Measurements from ENCODE around the gene SERPINA6. TPM values are rescaled to one million over a fixed set of nuclear protein-coding genes. Genes with fewer than 3 reads are reported as not detected.
"Not testable (repeated sequence)": the region's sequence is repeated elsewhere in the genome, so short reads cannot be mapped to it uniquely, and the experiment has no call there.

The SERPINA6 gene
- total RNA-seq, 8 experiments from 2014 or later: 0.13 to 0.97 (median 0.43) TPM; not detected in 3

GRCh38 chr14:94346065-94346786, 23.1 kb upstream of the SERPINA6 start:
- H3K4me1 ChIP-seq (replicated peaks in 1 of 2); H3K4me3 ChIP-seq; ATAC-seq (replicated peaks in 6 of 8); in situ Hi-C loops (cut with MboI; ENCODE audit: low pct_unique_long_range_greater_than_20kb in 2 of 9, low sequenced_read_pairs in 9 of 9, unreplicated experiment in 9 of 9); H3K27ac ChIP-seq: not testable (repeated sequence)
- 40 to 100% (median 75%) methylated on average over 1 to 3 of the region's 24 CpGs; no CpG with 5 or more reads in 5 of the 10 experiments for WGBS, 10 experiments

GRCh38 chr14:94345344-94346064, 22.4 kb upstream of the SERPINA6 start:
- WGBS, 10 experiments: 4 to 80% (median 60%) methylated on average over 1 to 3 of the region's 12 CpGs; no CpG with 5 or more reads in 2 of the 10 experiments
- in situ Hi-C loops (cut with MboI; ENCODE audit: low pct_unique_long_range_greater_than_20kb in 2 of 9, low sequenced_read_pairs in 9 of 9, unreplicated experiment in 9 of 9): no loop called here
- no peak overlapping the region for H3K27ac ChIP-seq
- no peak overlapping the region for H3K4me3 ChIP-seq
- no peaks in the 10 kb centered on the region for H3K4me1 ChIP-seq (replicated peaks in 1 of 2)
- peak in 5 of 8 experiments; percentile 9 to 50 (median 25) for ATAC-seq (replicated peaks in 6 of 8)

- H3K27ac ChIP-seq: no peak overlapping the region
- no peak for ATAC-seq (replicated peaks in 6 of 8)
- whole genome bisulfite sequencing, 10 experiments: 43 to 100% (median 80%) methylated on average over 2 to 3 of the region's 3 CpGs
- in situ Hi-C loops (cut with MboI; ENCODE audit: low pct_unique_long_range_greater_than_20kb in 2 of 9, low sequenced_read_pairs in 9 of 9, unreplicated experiment in 9 of 9): no loop called here
- no peaks in the 10 kb centered on the region for H3K4me1 ChIP-seq (replicated peaks in 1 of 2)
- no peak overlapping the region for H3K4me3 ChIP-seq
Measured at GRCh38 chr14:94344389-94344788, 21.3 kb upstream of the SERPINA6 start.

GRCh38 chr14:94343238-94344005, 20.3 kb upstream of the SERPINA6 start:
- 17 to 100% (median 84%) methylated on average over 1 to 6 of the region's 8 CpGs; no CpG with 5 or more reads in 1 of the 10 experiments for WGBS, 10 experiments
- no peaks in the 10 kb centered on the region for H3K4me1 ChIP-seq (replicated peaks in 1 of 2)
- no peak for ATAC-seq (replicated peaks in 6 of 8)
- no peak overlapping the region for H3K4me3 ChIP-seq
- H3K27ac ChIP-seq: no peak overlapping the region
- in situ Hi-C loops (cut with MboI; ENCODE audit: low pct_unique_long_range_greater_than_20kb in 2 of 9, low sequenced_read_pairs in 9 of 9, unreplicated experiment in 9 of 9): no loop called here

GRCh38 chr14:94342334-94342934, 19.3 kb upstream of the SERPINA6 start:
- no peaks in the 10 kb centered on the region for H3K4me1 ChIP-seq (replicated peaks in 1 of 2)
- H3K4me3 ChIP-seq: no peak overlapping the region
- no peak overlapping the region for H3K27ac ChIP-seq
- WGBS, 10 experiments: 0 to 60% (median 55%) methylated on average over 1 to 2 of the region's 2 CpGs; no CpG with 5 or more reads in 6 of the 10 experiments
- in situ Hi-C loops (cut with MboI; ENCODE audit: low pct_unique_long_range_greater_than_20kb in 2 of 9, low sequenced_read_pairs in 9 of 9, unreplicated experiment in 9 of 9): no loop called here
- ATAC-seq (replicated peaks in 6 of 8): peak in 4 of 8 experiments; percentile 75 to 97 (median 97)

GRCh38 chr14:94341656-94342333, 18.7 kb upstream of the SERPINA6 start:
- ATAC-seq (replicated peaks in 6 of 8): peak in 2 of 8 experiments; percentile 10 to 15
- no peak overlapping the region for H3K27ac ChIP-seq
- in situ Hi-C loops (cut with MboI; ENCODE audit: low pct_unique_long_range_greater_than_20kb in 2 of 9, low sequenced_read_pairs in 9 of 9, unreplicated experiment in 9 of 9): no loop called here
- H3K4me1 ChIP-seq (replicated peaks in 1 of 2): no peaks in the 10 kb centered on the region
- no peak overlapping the region for H3K4me3 ChIP-seq
- WGBS, 10 experiments: 0 to 82% (median 30%) methylated on average over 2 to 5 of the region's 5 CpGs; no CpG with 5 or more reads in 3 of the 10 experiments

- Histone ChIP-seq H3K4me3 (no peak overlapping the region), H3K4me1 (replicated peaks in 1 of 2) (no peaks in the 10 kb centered on the region), H3K27ac (no peak overlapping the region)
- in situ Hi-C loops (cut with MboI; ENCODE audit: low pct_unique_long_range_greater_than_20kb in 2 of 9, low sequenced_read_pairs in 9 of 9, unreplicated experiment in 9 of 9): no loop called here
- no peak for ATAC-seq (replicated peaks in 6 of 8)
Measured at GRCh38 chr14:94340533-94340932, 17.4 kb upstream of the SERPINA6 start.

GRCh38 chr14:94338023-94338422, 14.9 kb upstream of the SERPINA6 start:
- 64 to 100% (median 94%) methylated on average over 2 of the region's 2 CpGs; no CpG with 5 or more reads in 3 of the 10 experiments for WGBS, 10 experiments
- H3K4me1 ChIP-seq (replicated peaks in 1 of 2): no peaks in the 10 kb centered on the region
- in situ Hi-C loops (cut with MboI; ENCODE audit: low pct_unique_long_range_greater_than_20kb in 2 of 9, low sequenced_read_pairs in 9 of 9, unreplicated experiment in 9 of 9): no loop called here
- H3K27ac ChIP-seq: no peak overlapping the region
- no peak for ATAC-seq (replicated peaks in 6 of 8)
- H3K4me3 ChIP-seq: no peak overlapping the region

GRCh38 chr14:94337274-94337673, 14.1 kb upstream of the SERPINA6 start:
- ATAC-seq (replicated peaks in 6 of 8): no peak
- Histone ChIP-seq H3K27ac (no peak overlapping the region), H3K4me3 (no peak overlapping the region), H3K4me1 (replicated peaks in 1 of 2) (no peaks in the 10 kb centered on the region)
- in situ Hi-C loops (cut with MboI; ENCODE audit: low pct_unique_long_range_greater_than_20kb in 2 of 9, low sequenced_read_pairs in 9 of 9, unreplicated experiment in 9 of 9): no loop called here
- 44 to 100% (median 91%) methylated on average over 3 to 6 of the region's 6 CpGs for WGBS, 10 experiments

- in situ Hi-C loops (cut with MboI; ENCODE audit: low pct_unique_long_range_greater_than_20kb in 2 of 9, low sequenced_read_pairs in 9 of 9, unreplicated experiment in 9 of 9): no loop called here
- Histone ChIP-seq H3K27ac (no peak overlapping the region), H3K4me3 (no peak overlapping the region), H3K4me1 (replicated peaks in 1 of 2) (no peaks in the 10 kb centered on the region)
- ATAC-seq (replicated peaks in 6 of 8): peak in 2 of 8 experiments; percentile 15 to 36
- 0 to 93% (median 60%) methylated on average over 1 to 4 of the region's 4 CpGs; no CpG with 5 or more reads in 1 of the 10 experiments for WGBS, 10 experiments
Measured at GRCh38 chr14:94334872-94335271, 11.7 kb upstream of the SERPINA6 start.

GRCh38 chr14:94332587-94332986, 9.5 kb upstream of the SERPINA6 start:
- H3K27ac ChIP-seq: no peak overlapping the region
- no peak for ATAC-seq (replicated peaks in 6 of 8)
- no peaks in the 10 kb centered on the region for H3K4me1 ChIP-seq (replicated peaks in 1 of 2)
- in situ Hi-C loops (cut with MboI; ENCODE audit: low pct_unique_long_range_greater_than_20kb in 2 of 9, low sequenced_read_pairs in 9 of 9, unreplicated experiment in 9 of 9): no loop called here
- no peak overlapping the region for H3K4me3 ChIP-seq

GRCh38 chr14:94332063-94332583, 9.0 kb upstream of the SERPINA6 start:
- Histone ChIP-seq H3K4me1 (replicated peaks in 1 of 2) (no peaks in the 10 kb centered on the region), H3K4me3 (no peak overlapping the region), H3K27ac (no peak overlapping the region)
- 59 to 100% (median 89%) methylated on average over 1 to 5 of the region's 7 CpGs; no CpG with 5 or more reads in 4 of the 10 experiments for WGBS, 10 experiments
- in situ Hi-C loops (cut with MboI; ENCODE audit: low pct_unique_long_range_greater_than_20kb in 2 of 9, low sequenced_read_pairs in 9 of 9, unreplicated experiment in 9 of 9): no loop called here
- ATAC-seq (replicated peaks in 6 of 8): no peak
